ENCODE measurements around the gene ACSS2.
A peak's percentile ranks its signal among the peaks of the same experiment; 100 is the strongest.
"Not testable (repeated sequence)": the region's sequence is repeated elsewhere in the genome, so short reads cannot be mapped to it uniquely, and the experiment has no call there.

ACSS2 gene

DNA sequence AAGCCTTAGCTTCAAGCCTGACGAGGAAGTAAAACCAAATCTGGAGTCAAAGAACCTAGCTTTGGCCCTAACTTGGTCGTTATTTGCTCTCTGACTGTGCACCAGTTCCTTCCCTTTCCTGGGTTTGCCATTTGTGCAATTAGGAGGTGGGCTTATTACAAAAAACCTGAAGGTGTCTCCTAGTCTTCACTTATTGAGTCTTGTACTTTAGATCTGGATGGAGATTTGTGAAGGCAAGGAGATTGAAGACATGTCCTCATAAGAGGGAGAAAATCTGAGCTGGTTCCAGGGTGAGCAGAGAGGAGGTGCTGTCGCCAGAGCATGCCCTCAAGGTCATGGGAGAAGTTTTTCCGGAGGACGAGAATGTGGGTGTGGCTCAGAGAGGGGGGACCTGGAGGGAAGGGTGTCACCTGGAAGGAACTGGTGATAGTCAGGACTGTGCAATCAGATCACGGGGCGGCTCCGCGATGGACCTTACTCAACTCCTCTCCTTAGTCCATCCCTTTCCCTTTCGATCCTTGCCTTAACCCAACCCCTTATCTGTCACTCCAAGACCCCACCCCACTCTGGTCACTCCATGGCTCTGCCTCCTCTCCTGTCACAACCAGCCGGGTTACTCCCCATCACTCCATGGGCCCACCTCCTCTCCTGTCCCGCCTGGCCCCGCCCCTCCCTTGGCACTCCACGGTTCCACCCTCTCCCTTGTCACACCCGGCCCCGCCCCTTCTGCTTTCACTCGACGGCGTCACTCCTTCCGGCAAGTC, 588 bp upstream of the ACSS2 start:
- Histone ChIP-seq H3K27ac (ENCODE audit: low read depth, low read length) (no peak overlapping the region), H3K9me3 (ENCODE audit: insufficient read depth, low read depth, low read length) (no peaks in the 10 kb centered on the region)
- 10% methylated on average over 20 of the region's 20 CpGs for WGBS

GRCh38 chr20:34880215-34880850, 3.9 kb downstream of the ACSS2 start:
- H3K27ac ChIP-seq (ENCODE audit: low read depth, low read length) = no peak overlapping the region
- WGBS = 94% methylated on average over 3 of the region's 6 CpGs
- H3K4me3 ChIP-seq (ENCODE audit: low read length) = no peak overlapping the region
- H3K36me3 ChIP-seq (ENCODE audit: insufficient read depth, low read length) = peaks cover 16% of the 10 kb centered on the region; the same call in 1 of the 2 replicates
- H3K4me1 ChIP-seq (ENCODE audit: insufficient read depth, low read length) = peaks cover 3% of the 10 kb centered on the region; the same call in 1 of the 2 replicates
- H3K27me3 ChIP-seq (ENCODE audit: insufficient read depth, low read length) = peaks cover 15% of the 10 kb centered on the region
- no peak overlapping the region for H3K9ac ChIP-seq (ENCODE audit: low read depth, low read length)
- H3K9me3 ChIP-seq (ENCODE audit: insufficient read depth, low read depth, low read length) = no peaks in the 10 kb centered on the region

More for the DNA sequence above, 588 bp upstream of the ACSS2 start:
- Histone ChIP-seq H3K9ac (ENCODE audit: low read depth, low read length) (no peak overlapping the region), H3K27me3 (ENCODE audit: insufficient read depth, low read length) (peaks cover 36% of the 10 kb centered on the region), H3K4me3 (ENCODE audit: low read length) (peak overlapping the region; percentile 77), H3K36me3 (ENCODE audit: insufficient read depth, low read length) (no peaks in the 10 kb centered on the region), H3K4me1 (ENCODE audit: insufficient read depth, low read length) (peaks cover 9% of the 10 kb centered on the region; the same call in 1 of the 2 replicates)

DNA sequence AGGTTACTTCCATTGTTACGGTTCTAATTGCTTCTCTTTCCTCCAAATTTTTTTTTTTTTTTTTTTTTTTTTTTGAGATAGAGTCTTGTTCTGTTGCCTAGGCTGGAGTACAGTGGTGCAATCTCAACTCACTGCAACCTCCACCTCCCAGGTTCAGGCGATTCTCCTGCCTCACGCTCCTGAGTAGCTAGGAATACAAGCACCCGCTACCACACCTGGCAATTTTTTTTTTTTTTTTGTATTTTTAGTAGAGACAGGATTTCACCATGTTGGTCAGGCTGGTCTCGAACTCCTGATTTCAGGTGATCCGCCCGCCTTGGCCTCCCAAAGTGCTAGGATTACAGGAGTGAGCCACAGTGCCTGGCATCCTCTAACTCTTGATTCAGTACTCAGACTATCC, 4.6 kb downstream of the ACSS2 start:
- H3K9me3 ChIP-seq (ENCODE audit: insufficient read depth, low read depth, low read length); H3K4me1 ChIP-seq (ENCODE audit: insufficient read depth, low read length); H3K4me3 ChIP-seq (ENCODE audit: low read length); H3K27ac ChIP-seq (ENCODE audit: low read depth, low read length); H3K9ac ChIP-seq (ENCODE audit: low read depth, low read length): not testable (repeated sequence)
- WGBS = 92% methylated on average over 6 of the region's 7 CpGs
- Histone ChIP-seq H3K27me3 (ENCODE audit: insufficient read depth, low read length) (peaks cover 15% of the 10 kb centered on the region), H3K36me3 (ENCODE audit: insufficient read depth, low read length) (peaks cover 16% of the 10 kb centered on the region; the same call in 1 of the 2 replicates)

- H3K9ac ChIP-seq (ENCODE audit: low read depth, low read length) = no peak overlapping the region
- peaks cover 16% of the 10 kb centered on the region; the same call in 1 of the 2 replicates for H3K36me3 ChIP-seq (ENCODE audit: insufficient read depth, low read length)
- H3K4me3 ChIP-seq (ENCODE audit: low read length) = no peak overlapping the region
- 89% methylated on average over 1 of the region's 2 CpGs for WGBS
- no peak overlapping the region for H3K27ac ChIP-seq (ENCODE audit: low read depth, low read length)
- H3K27me3 ChIP-seq (ENCODE audit: insufficient read depth, low read length) = peaks cover 12% of the 10 kb centered on the region
- no peaks in the 10 kb centered on the region for H3K9me3 ChIP-seq (ENCODE audit: insufficient read depth, low read depth, low read length)
- no peaks in the 10 kb centered on the region for H3K4me1 ChIP-seq (ENCODE audit: insufficient read depth, low read length)
Observed at GRCh38 chr20:34881689-34882088, 5.3 kb downstream of the ACSS2 start.

- no peak overlapping the region for H3K9ac ChIP-seq (ENCODE audit: low read depth, low read length)
Observed at GRCh38 chr20:34883087-34883688, 6.8 kb downstream of the ACSS2 start.

DNA sequence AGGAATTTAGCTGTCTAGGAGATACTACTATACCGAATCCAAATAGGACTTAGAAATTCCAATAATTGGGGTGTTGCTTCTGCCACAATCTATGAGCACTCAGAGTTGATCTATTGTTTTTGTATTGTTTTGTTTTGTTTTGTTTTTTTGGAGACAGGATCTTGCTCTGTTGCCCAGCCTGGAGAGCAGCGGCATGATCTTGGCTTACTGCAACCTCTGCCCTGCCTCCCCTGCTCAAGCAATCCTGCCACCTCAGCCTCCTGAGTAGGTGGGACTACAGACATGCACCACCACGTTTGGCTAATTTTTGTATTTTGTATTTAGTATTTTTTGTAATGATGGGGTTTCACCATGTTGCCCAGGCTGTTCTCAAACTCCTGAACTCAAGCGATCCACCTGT, 7.4 kb downstream of the ACSS2 start:
- no peaks in the 10 kb centered on the region for H3K9me3 ChIP-seq (ENCODE audit: insufficient read depth, low read depth, low read length)
- peaks cover 16% of the 10 kb centered on the region; the same call in 1 of the 2 replicates for H3K36me3 ChIP-seq (ENCODE audit: insufficient read depth, low read length)
- no peaks in the 10 kb centered on the region for H3K4me1 ChIP-seq (ENCODE audit: insufficient read depth, low read length)
- no peak overlapping the region for H3K9ac ChIP-seq (ENCODE audit: low read depth, low read length)
- no peak overlapping the region for H3K27ac ChIP-seq (ENCODE audit: low read depth, low read length)
- no peak overlapping the region for H3K4me3 ChIP-seq (ENCODE audit: low read length)
- WGBS = 89% methylated on average over 4 of the region's 4 CpGs
- H3K27me3 ChIP-seq (ENCODE audit: insufficient read depth, low read length) = no peaks in the 10 kb centered on the region

More at GRCh38 chr20:34883087-34883688, 6.8 kb downstream of the ACSS2 start:
- no peaks in the 10 kb centered on the region for H3K9me3 ChIP-seq (ENCODE audit: insufficient read depth, low read depth, low read length)
- no peak overlapping the region for H3K4me3 ChIP-seq (ENCODE audit: low read length)
- H3K27ac ChIP-seq (ENCODE audit: low read depth, low read length) = no peak overlapping the region
- H3K36me3 ChIP-seq (ENCODE audit: insufficient read depth, low read length) = peaks cover 16% of the 10 kb centered on the region; the same call in 1 of the 2 replicates
- H3K27me3 ChIP-seq (ENCODE audit: insufficient read depth, low read length) = no peaks in the 10 kb centered on the region
- H3K4me1 ChIP-seq (ENCODE audit: insufficient read depth, low read length) = no peaks in the 10 kb centered on the region

DNA sequence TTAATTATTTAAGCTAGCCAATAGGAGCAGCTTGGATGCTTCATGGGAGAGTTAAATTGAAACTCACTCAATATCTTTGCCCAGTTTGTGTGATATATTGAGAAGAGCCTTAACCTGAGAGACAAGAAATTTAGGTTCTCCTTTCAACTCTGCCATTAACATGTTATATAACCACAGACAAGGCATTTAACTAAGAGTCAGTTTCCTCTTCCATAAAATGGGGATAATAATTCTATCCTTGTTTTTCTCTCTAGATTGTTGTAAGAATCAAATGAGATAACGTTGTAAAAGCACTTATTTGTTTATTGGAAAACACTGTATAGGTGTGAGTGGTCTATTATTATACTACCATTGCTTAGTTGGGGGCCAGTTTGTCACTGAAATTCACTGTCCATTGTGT, 7.8 kb downstream of the ACSS2 start:
- Histone ChIP-seq H3K4me3 (ENCODE audit: low read length) (no peak overlapping the region), H3K27ac (ENCODE audit: low read depth, low read length) (no peak overlapping the region), H3K4me1 (ENCODE audit: insufficient read depth, low read length) (no peaks in the 10 kb centered on the region), H3K9me3 (ENCODE audit: insufficient read depth, low read depth, low read length) (no peaks in the 10 kb centered on the region), H3K36me3 (ENCODE audit: insufficient read depth, low read length) (peaks cover 16% of the 10 kb centered on the region; the same call in 1 of the 2 replicates), H3K27me3 (ENCODE audit: insufficient read depth, low read length) (no peaks in the 10 kb centered on the region), H3K9ac (ENCODE audit: low read depth, low read length) (no peak overlapping the region)
- WGBS = 83% methylated on average over 1 of the region's 1 CpG

DNA sequence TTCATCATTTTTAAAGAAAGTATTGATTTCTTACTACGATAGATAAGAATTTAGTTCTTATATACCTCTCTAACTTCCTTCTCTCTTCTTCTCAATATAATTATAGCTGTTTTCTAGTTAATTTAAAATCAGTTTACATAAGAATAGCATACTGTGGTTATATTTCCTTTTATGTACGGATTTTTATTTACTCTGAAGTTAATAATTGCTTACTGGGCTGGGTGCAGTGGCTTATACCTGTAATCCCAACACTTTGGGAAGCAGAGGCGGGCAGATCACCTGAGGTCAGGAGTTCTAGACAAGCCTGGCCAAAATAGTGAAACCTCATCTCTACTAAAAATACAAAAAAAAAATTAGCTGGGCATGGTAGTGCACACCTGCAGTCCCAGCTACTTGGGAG, 9.7 kb downstream of the ACSS2 start:
- Histone ChIP-seq H3K4me1 (ENCODE audit: insufficient read depth, low read length) (no peaks in the 10 kb centered on the region), H3K27ac (ENCODE audit: low read depth, low read length) (no peak overlapping the region), H3K36me3 (ENCODE audit: insufficient read depth, low read length) (peaks cover 16% of the 10 kb centered on the region; the same call in 1 of the 2 replicates), H3K27me3 (ENCODE audit: insufficient read depth, low read length) (no peaks in the 10 kb centered on the region), H3K9ac (ENCODE audit: low read depth, low read length) (no peak overlapping the region), H3K4me3 (ENCODE audit: low read length) (no peak overlapping the region), H3K9me3 (ENCODE audit: insufficient read depth, low read depth, low read length) (no peaks in the 10 kb centered on the region)
- WGBS = 91% methylated on average over 2 of the region's 3 CpGs

- H3K4me1 ChIP-seq (ENCODE audit: insufficient read depth, low read length) = no peaks in the 10 kb centered on the region
- whole genome bisulfite sequencing = 87% methylated on average over 3 of the region's 3 CpGs
- H3K9me3 ChIP-seq (ENCODE audit: insufficient read depth, low read depth, low read length) = no peaks in the 10 kb centered on the region
- no peaks in the 10 kb centered on the region for H3K27me3 ChIP-seq (ENCODE audit: insufficient read depth, low read length)
- peaks cover 16% of the 10 kb centered on the region; the same call in 1 of the 2 replicates for H3K36me3 ChIP-seq (ENCODE audit: insufficient read depth, low read length)
- no peak overlapping the region for H3K9ac ChIP-seq (ENCODE audit: low read depth, low read length)
- no peak overlapping the region for H3K4me3 ChIP-seq (ENCODE audit: low read length)
- no peak overlapping the region for H3K27ac ChIP-seq (ENCODE audit: low read depth, low read length)
Observed at GRCh38 chr20:34887023-34887422, 10.6 kb downstream of the ACSS2 start.

DNA sequence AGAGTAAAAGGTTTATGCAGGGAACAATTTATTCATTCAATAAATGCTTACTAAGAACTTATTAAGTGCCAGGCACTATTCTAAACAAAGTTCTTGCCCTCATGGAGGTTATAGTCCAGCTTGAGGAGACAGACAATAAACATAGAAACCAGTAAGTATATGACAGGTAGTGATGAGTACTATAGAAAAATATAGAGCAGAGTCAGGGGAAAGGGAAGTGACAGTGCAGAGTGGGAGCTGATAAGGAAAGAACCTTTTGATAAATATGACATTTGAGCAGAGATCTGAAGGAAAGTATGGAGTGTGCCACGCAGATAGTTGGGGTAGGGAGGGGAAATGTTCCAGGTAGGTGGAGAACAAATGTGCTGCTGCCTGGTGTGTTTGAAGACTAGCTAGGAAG, 12.1 kb downstream of the ACSS2 start:
- no peak overlapping the region for H3K9ac ChIP-seq (ENCODE audit: low read depth, low read length)
- H3K4me3 ChIP-seq (ENCODE audit: low read length) = no peak overlapping the region
- no peak overlapping the region for H3K27ac ChIP-seq (ENCODE audit: low read depth, low read length)
- H3K4me1 ChIP-seq (ENCODE audit: insufficient read depth, low read length) = no peaks in the 10 kb centered on the region
- H3K36me3 ChIP-seq (ENCODE audit: insufficient read depth, low read length) = 0 out of 2 replicates have a peak, but pooled peaks cover 8% of the 10 kb centered on the region
- no peaks in the 10 kb centered on the region for H3K9me3 ChIP-seq (ENCODE audit: insufficient read depth, low read depth, low read length)
- no peaks in the 10 kb centered on the region for H3K27me3 ChIP-seq (ENCODE audit: insufficient read depth, low read length)
- 84% methylated on average over 1 of the region's 1 CpG for whole genome bisulfite sequencing
